Measurements from ENCODE around the gene FBXL4.

Gene FBXL4

GRCh38 chr6:98959631-98960030 is 11.9 kb upstream of the FBXL4 start:
- H2AK5ac ChIP-seq (ENCODE audit: low read depth, low read length), result no peak overlapping the region
- no peak overlapping the region for H3K4me2 ChIP-seq (ENCODE audit: insufficient read depth, low read length, poor library complexity, severe bottlenecking)
- H2BK5ac ChIP-seq (ENCODE audit: low read length), result no peak overlapping the region
- no peaks in the 10 kb centered on the region for H3K4me1 ChIP-seq (ENCODE audit: control insufficient read depth in 2 of 2, insufficient read depth in 1 of 2, low read depth in 1 of 2, low read length in 2 of 2)
- H2BK12ac ChIP-seq (ENCODE audit: low read length), result no peak overlapping the region
- no peak overlapping the region for H3K14ac ChIP-seq (ENCODE audit: low read length)
- H2BK15ac ChIP-seq (ENCODE audit: low read length), result no peak overlapping the region
- no CpG with 5 or more reads among the region's 1 CpG for WGBS, 2 donors (ENCODE audit: extremely low coverage in 2 of 2, insufficient read length in 2 of 2, insufficient replicate concordance in 1 of 2)
- no peak overlapping the region for H3K27ac ChIP-seq (replicated peaks; ENCODE audit: low read length)
- no peak overlapping the region for H2BK120ac ChIP-seq (ENCODE audit: low read depth, low read length)
- no peak overlapping the region for H3K23ac ChIP-seq (ENCODE audit: low read depth, low read length, poor library complexity)
- no peak overlapping the region for H3K4me3 ChIP-seq (ENCODE audit: low read length in 2 of 2)
- H3K36me3 ChIP-seq (replicated peaks in 1 of 2; ENCODE audit: control insufficient read depth in 2 of 2, insufficient read depth in 2 of 2, low read length in 2 of 2), result no peaks in the 10 kb centered on the region
- H3K9ac ChIP-seq (ENCODE audit: low read depth, low read length, poor library complexity), result no peak overlapping the region
- H4K8ac ChIP-seq (ENCODE audit: low read depth, low read length), result no peak overlapping the region
- no peak overlapping the region for H3K4ac ChIP-seq (ENCODE audit: low read length)
- H3K27me3 ChIP-seq (ENCODE audit: control insufficient read depth in 3 of 3, insufficient read depth in 3 of 3, low read depth in 1 of 3, low read length in 3 of 3), result peaks cover 0 to 2% (median 0%) of the 10 kb centered on the region in 3 experiments
- no peak for DNase-seq (ENCODE audit: low spot score)
- no peak overlapping the region for H4K91ac ChIP-seq (ENCODE audit: low read depth, low read length, poor library complexity)
- no peaks in the 10 kb centered on the region for H3K79me1 ChIP-seq (ENCODE audit: low read depth, low read length)
- H2AFZ ChIP-seq (ENCODE audit: low read length), result no peak overlapping the region
- no peaks in the 10 kb centered on the region for H3K9me3 ChIP-seq (replicated peaks in 1 of 2; ENCODE audit: control insufficient read depth in 2 of 2, insufficient read depth in 1 of 2, low read depth in 1 of 2, low read length in 2 of 2)
- no peak overlapping the region for H3K18ac ChIP-seq (ENCODE audit: low read length)

GRCh38 chr6:98958776-98959175 is 11.0 kb upstream of the FBXL4 start:
- Histone ChIP-seq H3K4me3 (ENCODE audit: low read length in 2 of 2) (no peak overlapping the region), H2AK5ac (ENCODE audit: low read depth, low read length) (no peak overlapping the region), H3K4me2 (ENCODE audit: insufficient read depth, low read length, poor library complexity, severe bottlenecking) (no peak overlapping the region), H3K14ac (ENCODE audit: low read length) (no peak overlapping the region), H4K91ac (ENCODE audit: low read depth, low read length, poor library complexity) (no peak overlapping the region), H3K4ac (ENCODE audit: low read length) (no peak overlapping the region), H4K8ac (ENCODE audit: low read depth, low read length) (no peak overlapping the region), H3K27me3 (ENCODE audit: control insufficient read depth in 3 of 3, insufficient read depth in 3 of 3, low read depth in 1 of 3, low read length in 3 of 3) (peaks cover 0 to 2% (median 0%) of the 10 kb centered on the region in 3 experiments), H3K23ac (ENCODE audit: low read depth, low read length, poor library complexity) (no peak overlapping the region), H2BK12ac (ENCODE audit: low read length) (no peak overlapping the region), H3K9ac (ENCODE audit: low read depth, low read length, poor library complexity) (no peak overlapping the region), H3K27ac (replicated peaks; ENCODE audit: low read length) (no peak overlapping the region), H2BK120ac (ENCODE audit: low read depth, low read length) (no peak overlapping the region), H2BK5ac (ENCODE audit: low read length) (no peak overlapping the region), H2BK15ac (ENCODE audit: low read length) (no peak overlapping the region), H3K36me3 (replicated peaks in 1 of 2; ENCODE audit: control insufficient read depth in 2 of 2, insufficient read depth in 2 of 2, low read length in 2 of 2) (no peaks in the 10 kb centered on the region), H3K18ac (ENCODE audit: low read length) (no peak overlapping the region), H3K79me1 (ENCODE audit: low read depth, low read length) (no peaks in the 10 kb centered on the region), H3K4me1 (ENCODE audit: control insufficient read depth in 2 of 2, insufficient read depth in 1 of 2, low read depth in 1 of 2, low read length in 2 of 2) (no peaks in the 10 kb centered on the region), H3K9me3 (replicated peaks in 1 of 2; ENCODE audit: control insufficient read depth in 2 of 2, insufficient read depth in 1 of 2, low read depth in 1 of 2, low read length in 2 of 2) (no peaks in the 10 kb centered on the region), H2AFZ (ENCODE audit: low read length) (no peak overlapping the region)
- no peak for DNase-seq (ENCODE audit: low spot score)
- WGBS, 2 donors (ENCODE audit: extremely low coverage in 2 of 2, insufficient read length in 2 of 2, insufficient replicate concordance in 1 of 2), result no CpG with 5 or more reads among the region's 3 CpGs

GRCh38 chr6:98957450-98957849 is 9.7 kb upstream of the FBXL4 start:
- Histone ChIP-seq H3K4me2 (ENCODE audit: insufficient read depth, low read length, poor library complexity, severe bottlenecking) (no peak overlapping the region), H2AK5ac (ENCODE audit: low read depth, low read length) (no peak overlapping the region), H4K8ac (ENCODE audit: low read depth, low read length) (no peak overlapping the region), H3K9me3 (replicated peaks in 1 of 2; ENCODE audit: control insufficient read depth in 2 of 2, insufficient read depth in 1 of 2, low read depth in 1 of 2, low read length in 2 of 2) (no peaks in the 10 kb centered on the region), H3K27me3 (ENCODE audit: control insufficient read depth in 3 of 3, insufficient read depth in 3 of 3, low read depth in 1 of 3, low read length in 3 of 3) (peaks cover 0 to 2% (median 0%) of the 10 kb centered on the region in 3 experiments), H3K4me3 (ENCODE audit: low read length in 2 of 2) (no peak overlapping the region), H3K9ac (ENCODE audit: low read depth, low read length, poor library complexity) (no peak overlapping the region), H3K14ac (ENCODE audit: low read length) (no peak overlapping the region), H3K27ac (replicated peaks; ENCODE audit: low read length) (no peak overlapping the region), H4K91ac (ENCODE audit: low read depth, low read length, poor library complexity) (no peak overlapping the region), H3K79me1 (ENCODE audit: low read depth, low read length) (no peaks in the 10 kb centered on the region), H2AFZ (ENCODE audit: low read length) (no peak overlapping the region), H2BK120ac (ENCODE audit: low read depth, low read length) (no peak overlapping the region), H2BK15ac (ENCODE audit: low read length) (no peak overlapping the region), H3K4ac (ENCODE audit: low read length) (no peak overlapping the region), H3K18ac (ENCODE audit: low read length) (no peak overlapping the region), H3K4me1 (ENCODE audit: control insufficient read depth in 2 of 2, insufficient read depth in 1 of 2, low read depth in 1 of 2, low read length in 2 of 2) (no peaks in the 10 kb centered on the region), H3K36me3 (replicated peaks in 1 of 2; ENCODE audit: control insufficient read depth in 2 of 2, insufficient read depth in 2 of 2, low read length in 2 of 2) (no peaks in the 10 kb centered on the region), H2BK12ac (ENCODE audit: low read length) (no peak overlapping the region), H3K23ac (ENCODE audit: low read depth, low read length, poor library complexity) (no peak overlapping the region), H2BK5ac (ENCODE audit: low read length) (no peak overlapping the region)
- no CpG with 5 or more reads among the region's 3 CpGs for WGBS, 2 donors (ENCODE audit: extremely low coverage in 2 of 2, insufficient read length in 2 of 2, insufficient replicate concordance in 1 of 2)
- no peak for DNase-seq (ENCODE audit: low spot score)

GRCh38 chr6:98949589-98949988 is 1.8 kb upstream of the FBXL4 start:
- no CpG with 5 or more reads among the region's 2 CpGs for WGBS, 2 donors (ENCODE audit: extremely low coverage in 2 of 2, insufficient read length in 2 of 2, insufficient replicate concordance in 1 of 2)

More at GRCh38 chr6:98949589-98949988, 1.8 kb upstream of the FBXL4 start:
- H2AFZ ChIP-seq (ENCODE audit: low read length), result no peak overlapping the region
- no peak overlapping the region for H4K8ac ChIP-seq (ENCODE audit: low read depth, low read length)
- H4K91ac ChIP-seq (ENCODE audit: low read depth, low read length, poor library complexity), result no peak overlapping the region
- H3K9ac ChIP-seq (ENCODE audit: low read depth, low read length, poor library complexity), result no peak overlapping the region
- no peak overlapping the region for H2BK120ac ChIP-seq (ENCODE audit: low read depth, low read length)
- H3K23ac ChIP-seq (ENCODE audit: low read depth, low read length, poor library complexity), result no peak overlapping the region
- no peak overlapping the region for H3K27ac ChIP-seq (replicated peaks; ENCODE audit: low read length)
- no peak overlapping the region for H3K14ac ChIP-seq (ENCODE audit: low read length)
- H3K4ac ChIP-seq (ENCODE audit: low read length), result no peak overlapping the region
- H3K4me1 ChIP-seq (ENCODE audit: control insufficient read depth in 2 of 2, insufficient read depth in 1 of 2, low read depth in 1 of 2, low read length in 2 of 2), result peaks cover 0 to 2% of the 10 kb centered on the region in 2 donors
- no peaks in the 10 kb centered on the region for H3K9me3 ChIP-seq (replicated peaks in 1 of 2; ENCODE audit: control insufficient read depth in 2 of 2, insufficient read depth in 1 of 2, low read depth in 1 of 2, low read length in 2 of 2)
- DNase-seq (ENCODE audit: low spot score), result no peak
- no peak overlapping the region for H2AK5ac ChIP-seq (ENCODE audit: low read depth, low read length)
- H3K36me3 ChIP-seq (replicated peaks in 1 of 2; ENCODE audit: control insufficient read depth in 2 of 2, insufficient read depth in 2 of 2, low read length in 2 of 2), result no peaks in the 10 kb centered on the region
- no peak overlapping the region for H2BK12ac ChIP-seq (ENCODE audit: low read length)
- H3K18ac ChIP-seq (ENCODE audit: low read length), result no peak overlapping the region
- no peak overlapping the region for H3K4me3 ChIP-seq (ENCODE audit: low read length in 2 of 2)
- no peaks in the 10 kb centered on the region for H3K27me3 ChIP-seq (ENCODE audit: control insufficient read depth in 3 of 3, insufficient read depth in 3 of 3, low read depth in 1 of 3, low read length in 3 of 3)
- H2BK15ac ChIP-seq (ENCODE audit: low read length), result no peak overlapping the region
- H3K79me1 ChIP-seq (ENCODE audit: low read depth, low read length), result peaks cover 3% of the 10 kb centered on the region
- H2BK5ac ChIP-seq (ENCODE audit: low read length), result no peak overlapping the region
- no peak overlapping the region for H3K4me2 ChIP-seq (ENCODE audit: insufficient read depth, low read length, poor library complexity, severe bottlenecking)
